Activated CD8-positive, alpha-beta T cell treated with anti-CD3 and anti-CD28 coated beads, Interleukin-2, amount 10 ng/mL, durations not matched to agents 7 days and 5 days (primary cell): ENCODE data around the gene HS3ST2. TPM values are rescaled to one million over a fixed set of nuclear protein-coding genes. Genes with fewer than 3 reads are reported as not detected.
"Not testable (repeated sequence)": the region's sequence is repeated elsewhere in the genome, so short reads cannot be mapped to it uniquely, and the experiment has no call there.

Experiments
- ATAC-seq: fragments of 150-1000 bp; cut with Tn5 transposase; one replicate; pipeline ENCODE4 v1.10.0; 2021; ENCODE audit warnings: moderate library complexity
- CTCF ChIA-PET: fragments of 350-600 bp; sonication (Branson Sonifier 250); formaldehyde crosslinking; loops from one replicate; lab custom pipeline; 2021; ENCODE audit warnings: antibody characterized with exemption; lab: Charles Lee
- POLR2A ChIA-PET: fragments of 350-600 bp; sonication (Branson Sonifier 250); formaldehyde crosslinking; loops from one replicate; lab custom pipeline; 2021; ENCODE audit warnings: antibody characterized with exemption; lab: Charles Lee
- DNase-seq: peaks from one replicate; pipeline ENCODE4 v3.0.0-alpha.2; 2020
- H3K27ac Mint-ChIP-seq: one replicate; pipeline ENCODE4 v1.8.0; 2021; ENCODE audit warnings: mild to moderate bottlenecking, mixed read lengths
- H3K27me3 Mint-ChIP-seq: one replicate; pipeline ENCODE4 v1.8.0; 2021; ENCODE audit warnings: low read depth, mixed read lengths
- H3K36me3 Mint-ChIP-seq: one replicate; pipeline ENCODE4 v1.8.0; 2021; ENCODE audit warnings: low read depth, mixed read lengths
- H3K4me1 Mint-ChIP-seq: one replicate; pipeline ENCODE4 v1.8.0; 2021; ENCODE audit warnings: low read depth, mixed read lengths
- H3K4me3 Mint-ChIP-seq: one replicate; pipeline ENCODE4 v1.8.0; 2021; ENCODE audit warnings: mild to moderate bottlenecking, mixed read lengths
- H3K9me3 Mint-ChIP-seq: one replicate; pipeline ENCODE4 v1.8.0; 2022; ENCODE audit warnings: mixed read lengths; ENCODE audit not compliant: insufficient read depth
- total RNA-seq, 2 experiments: library from RNA; stranded (reverse); gene quantifications; one replicate each; pipeline ENCODE4 v1.2.3, GENCODE V29; 2021

HS3ST2 gene
- total RNA-seq, 2 experiments from 2014 or later: not detected

DNA sequence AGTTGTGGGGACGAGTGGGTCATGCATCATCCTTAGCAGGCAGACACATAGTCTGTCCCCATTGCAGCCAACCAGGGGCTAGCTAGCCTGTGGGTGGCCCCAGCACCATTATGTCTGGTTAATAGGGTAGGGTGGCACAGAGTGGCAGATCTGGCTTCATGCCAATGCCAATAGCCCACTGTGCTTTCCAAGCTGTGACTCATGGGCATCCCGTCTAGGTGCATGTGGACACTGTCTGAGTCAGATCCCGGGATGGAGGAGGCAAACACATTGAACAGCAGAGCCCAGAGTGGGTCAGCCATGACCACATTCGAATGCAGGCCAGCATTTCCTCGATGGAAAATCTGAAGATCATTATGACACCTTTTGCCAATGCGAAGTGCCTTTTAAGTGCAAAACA is 2.5 kb downstream of the HS3ST2 start:
- DNase-seq (no peak), ATAC-seq (no peak)
- H3K4me1 Mint-ChIP-seq: peaks cover 6% of the 10 kb centered on the region
- H3K4me3 Mint-ChIP-seq: no peak overlapping the region
- ChIA-PET CTCF (no interaction called here), POLR2A (no interaction called here)
- H3K9me3 Mint-ChIP-seq: no peaks in the 10 kb centered on the region
- H3K36me3 Mint-ChIP-seq: peaks cover 5% of the 10 kb centered on the region
- no peak overlapping the region for H3K27ac Mint-ChIP-seq
- H3K27me3 Mint-ChIP-seq: peaks cover 35% of the 10 kb centered on the region

DNA sequence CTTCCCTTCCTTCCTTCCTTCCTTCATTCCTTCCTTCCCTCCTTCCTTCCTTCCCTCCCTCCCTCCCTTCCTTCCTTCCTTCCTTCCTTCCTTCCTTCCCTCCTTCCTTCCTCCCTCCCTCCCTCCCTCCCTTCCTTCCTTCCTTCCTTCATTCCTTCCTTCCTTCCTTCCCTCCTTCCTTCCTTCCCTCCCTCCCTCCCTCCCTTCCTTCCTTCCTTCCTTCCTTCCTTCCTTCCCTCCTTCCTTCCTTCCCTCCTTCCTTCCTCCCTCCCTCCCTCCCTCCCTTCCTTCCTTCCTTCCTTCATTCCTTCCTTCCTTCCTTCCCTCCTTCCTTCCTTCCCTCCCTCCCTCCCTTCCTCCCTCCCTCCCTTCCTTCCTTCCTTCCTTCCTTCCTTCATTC is 4.8 kb downstream of the HS3ST2 start:
- peaks cover 15% of the 10 kb centered on the region for H3K27me3 Mint-ChIP-seq
- DNase-seq, H3K9me3 Mint-ChIP-seq, H3K27ac Mint-ChIP-seq, H3K4me3 Mint-ChIP-seq, H3K4me1 Mint-ChIP-seq, POLR2A ChIA-PET, H3K36me3 Mint-ChIP-seq, CTCF ChIA-PET, ATAC-seq: not testable (repeated sequence)

DNA sequence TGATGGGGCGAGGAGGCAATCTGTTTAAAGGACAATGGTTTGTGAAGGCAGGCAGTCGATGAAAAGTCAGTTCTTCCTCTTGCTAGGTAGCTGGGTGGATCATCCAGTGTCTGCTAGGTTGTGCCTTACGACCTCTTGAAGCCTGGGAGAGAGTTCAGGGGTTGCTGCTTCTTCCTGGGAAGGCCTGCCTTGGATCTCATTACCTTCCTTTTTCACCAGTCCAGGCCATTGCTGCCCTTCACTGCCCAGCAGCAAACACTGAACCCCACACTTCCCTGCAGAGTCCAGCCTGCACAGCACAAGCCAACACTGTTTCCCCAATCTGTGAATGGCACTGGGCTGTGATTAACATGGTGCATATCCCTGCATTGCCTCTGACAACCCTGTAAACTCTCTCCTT is 24.7 kb downstream of the HS3ST2 start:
- CTCF ChIA-PET: no interaction called here
- ATAC-seq: no peak
- no peak for DNase-seq
- Mint-ChIP-seq H3K9me3 (no peaks in the 10 kb centered on the region), H3K27me3 (peaks cover 15% of the 10 kb centered on the region), H3K4me3 (no peak overlapping the region), H3K36me3 (no peaks in the 10 kb centered on the region), H3K4me1 (no peaks in the 10 kb centered on the region), H3K27ac (no peak overlapping the region)
- POLR2A ChIA-PET: no interaction called here

DNA sequence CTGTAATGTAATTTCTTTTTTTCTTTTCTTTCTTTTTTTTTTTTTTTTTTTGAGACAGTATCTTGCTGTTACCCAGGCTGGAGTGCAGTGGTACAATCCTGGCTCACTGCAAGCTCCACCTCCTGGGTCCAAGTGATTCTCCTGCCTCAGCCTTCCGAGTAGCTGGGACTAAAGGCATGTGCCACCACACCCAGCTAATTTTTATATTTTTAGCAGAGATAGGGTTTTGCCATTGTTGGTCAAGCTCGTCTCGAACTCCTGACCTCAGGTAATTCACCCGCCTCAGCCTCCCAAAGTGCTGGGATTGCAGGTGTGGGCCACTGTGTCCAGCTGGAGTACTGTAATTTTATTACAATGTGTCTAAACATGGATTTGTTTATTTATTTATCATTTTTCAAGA is 28.1 kb downstream of the HS3ST2 start:
- H3K27me3 Mint-ChIP-seq, CTCF ChIA-PET, H3K27ac Mint-ChIP-seq, H3K36me3 Mint-ChIP-seq, POLR2A ChIA-PET, DNase-seq, H3K4me1 Mint-ChIP-seq, H3K4me3 Mint-ChIP-seq, ATAC-seq, H3K9me3 Mint-ChIP-seq: not testable (repeated sequence)

DNA sequence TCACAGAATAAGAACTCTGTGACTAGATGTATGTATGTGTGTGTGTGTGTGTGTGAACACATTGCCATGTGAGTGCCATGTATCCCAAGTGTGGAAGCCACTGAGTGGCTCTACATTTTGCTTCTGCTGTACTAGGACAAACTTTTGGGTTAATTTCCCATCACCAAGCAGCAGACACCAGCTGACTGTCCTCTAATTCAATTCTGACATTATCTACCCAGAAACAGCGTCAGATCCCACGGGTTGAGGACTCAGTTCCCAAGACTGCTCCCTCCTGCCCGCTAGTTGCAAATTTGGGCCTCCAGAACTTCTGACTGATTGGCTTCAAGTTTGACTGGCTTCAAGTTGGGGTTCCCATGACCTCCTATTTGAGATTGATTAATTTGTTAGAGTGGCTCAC is 29.2 kb downstream of the HS3ST2 start:
- Mint-ChIP-seq H3K36me3 (no peaks in the 10 kb centered on the region), H3K9me3 (no peaks in the 10 kb centered on the region), H3K27me3 (peaks cover 11% of the 10 kb centered on the region), H3K4me1 (peaks cover 7% of the 10 kb centered on the region), H3K27ac (no peak overlapping the region), H3K4me3 (no peak overlapping the region)
- POLR2A ChIA-PET: no interaction called here
- CTCF ChIA-PET: no interaction called here
- DNase-seq (no peak), ATAC-seq (no peak)

DNA sequence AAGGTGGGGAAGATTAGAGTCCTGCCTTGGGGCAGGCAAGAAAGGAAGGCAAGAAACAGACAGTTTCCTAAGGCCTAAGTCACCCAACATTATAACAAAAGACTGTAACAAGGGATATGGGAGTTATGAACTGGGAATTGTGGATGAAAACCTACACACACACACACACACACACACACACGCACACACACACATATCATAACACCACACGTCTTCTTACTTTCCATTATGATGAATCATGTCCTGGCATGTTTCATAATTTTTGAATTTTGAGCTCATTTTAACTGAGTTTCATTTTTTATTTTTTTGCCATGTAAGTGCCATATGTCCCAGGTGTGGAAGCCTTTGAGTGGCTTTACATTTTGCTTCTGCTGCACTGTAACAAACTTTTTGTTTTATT is 29.9 kb downstream of the HS3ST2 start:
- no peak for ATAC-seq
- Mint-ChIP-seq H3K4me3 (no peak overlapping the region), H3K27me3 (peaks cover 7% of the 10 kb centered on the region), H3K36me3 (no peaks in the 10 kb centered on the region), H3K27ac (no peak overlapping the region), H3K4me1 (peaks cover 7% of the 10 kb centered on the region), H3K9me3 (no peaks in the 10 kb centered on the region)
- ChIA-PET CTCF (no interaction called here), POLR2A (no interaction called here)
- DNase-seq: no peak

DNA sequence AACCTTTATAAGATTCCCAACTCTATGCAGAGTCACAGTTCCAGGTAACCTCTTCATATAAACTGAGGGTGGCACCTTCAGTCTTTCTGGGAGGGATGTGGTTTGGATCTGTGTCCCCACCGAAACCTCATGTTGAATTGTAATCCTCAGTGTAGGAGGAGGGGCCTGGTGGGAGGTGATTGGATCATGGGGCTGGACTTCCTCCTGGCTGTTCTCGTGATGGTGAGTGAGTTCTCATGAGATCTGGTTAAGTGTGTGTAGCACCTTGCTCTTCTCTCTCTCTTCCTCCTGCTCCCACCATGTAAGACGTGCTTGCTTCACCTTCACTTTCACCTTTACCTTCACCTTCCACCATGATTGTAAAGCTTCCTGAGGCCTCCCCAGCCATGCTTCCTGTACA is 30.5 kb downstream of the HS3ST2 start:
- no peak for ATAC-seq
- Mint-ChIP-seq H3K36me3 (no peaks in the 10 kb centered on the region), H3K9me3 (no peaks in the 10 kb centered on the region), H3K4me1 (peaks cover 7% of the 10 kb centered on the region), H3K27me3 (peaks cover 7% of the 10 kb centered on the region), H3K4me3 (no peak overlapping the region), H3K27ac (no peak overlapping the region)
- DNase-seq: no peak
- ChIA-PET CTCF (no interaction called here), POLR2A (no interaction called here)

DNA sequence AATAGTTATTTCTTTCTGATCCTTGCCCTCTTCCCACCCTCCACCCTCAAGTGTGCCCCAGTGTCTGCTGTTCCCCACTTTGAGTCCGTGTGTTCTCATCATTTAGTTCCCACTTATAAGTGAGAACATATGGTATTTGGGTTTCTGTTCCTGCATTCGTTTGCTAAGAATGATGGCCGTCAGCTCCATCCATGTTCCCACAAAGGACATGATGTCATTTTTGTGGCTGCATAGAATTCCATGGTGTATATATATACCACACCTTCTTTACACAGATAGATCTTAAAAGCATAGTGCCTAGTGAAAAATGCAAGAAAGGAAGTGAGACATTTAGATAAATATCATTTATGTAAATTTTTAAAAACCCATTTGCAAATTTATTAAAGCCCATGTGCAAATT is 33.1 kb downstream of the HS3ST2 start:
- CTCF ChIA-PET: no interaction called here
- no peak overlapping the region for H3K27ac Mint-ChIP-seq
- DNase-seq (no peak), ATAC-seq (no peak)
- H3K36me3 Mint-ChIP-seq: no peaks in the 10 kb centered on the region
- peaks cover 7% of the 10 kb centered on the region for H3K4me1 Mint-ChIP-seq
- POLR2A ChIA-PET: no interaction called here
- no peak overlapping the region for H3K4me3 Mint-ChIP-seq
- H3K9me3 Mint-ChIP-seq: no peaks in the 10 kb centered on the region
- H3K27me3 Mint-ChIP-seq: peaks cover 6% of the 10 kb centered on the region

DNA sequence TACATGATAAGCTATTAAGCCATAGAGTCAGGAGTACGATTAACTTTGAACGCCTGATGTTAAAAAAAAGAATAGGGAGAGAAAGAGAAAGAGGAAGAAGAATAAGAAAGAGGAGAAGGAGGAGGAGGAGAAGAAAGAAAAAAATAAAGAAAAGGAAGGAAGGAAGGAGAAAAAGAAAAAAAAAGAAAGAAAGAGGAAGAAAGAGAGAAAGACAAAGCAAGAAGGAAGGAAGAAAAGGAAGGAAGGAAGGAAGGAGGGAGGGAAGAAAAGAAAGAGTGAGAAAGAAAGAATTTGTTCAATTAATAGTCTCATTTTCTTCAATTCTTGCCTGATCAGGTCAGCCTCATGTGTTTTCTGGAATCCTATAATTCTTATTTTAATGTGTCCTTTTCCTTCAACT is 33.7 kb downstream of the HS3ST2 start:
- Mint-ChIP-seq H3K4me1 (peaks cover 7% of the 10 kb centered on the region), H3K27ac (no peak overlapping the region)

DNA sequence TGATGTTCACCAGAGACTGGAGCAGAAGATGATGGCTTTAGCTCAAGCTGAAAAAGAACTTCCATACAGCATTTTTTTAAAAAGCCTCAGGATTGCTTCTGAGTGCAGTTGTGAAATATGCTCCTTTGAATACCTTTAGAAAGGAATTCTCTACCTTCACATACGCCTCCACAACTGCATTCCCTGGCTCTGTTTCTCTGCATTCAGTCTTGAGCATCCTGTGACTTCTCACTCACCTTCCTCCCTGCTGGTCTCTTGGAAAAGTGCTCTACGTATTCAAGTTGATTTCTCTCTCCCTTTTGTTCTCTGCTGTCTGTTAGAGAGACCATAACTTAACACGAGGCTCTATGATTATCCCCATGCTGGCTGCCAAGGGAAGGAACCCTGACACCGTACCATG is 34.5 kb downstream of the HS3ST2 start:
- CTCF ChIA-PET: no interaction called here
- ATAC-seq: no peak

More for the DNA sequence above, 33.7 kb downstream of the HS3ST2 start:
- Mint-ChIP-seq H3K27me3 (peaks cover 6% of the 10 kb centered on the region), H3K9me3 (no peaks in the 10 kb centered on the region), H3K4me3 (no peak overlapping the region), H3K36me3 (no peaks in the 10 kb centered on the region)
- ATAC-seq (no peak), DNase-seq (no peak)
- ChIA-PET CTCF (no interaction called here), POLR2A (no interaction called here)

DNA sequence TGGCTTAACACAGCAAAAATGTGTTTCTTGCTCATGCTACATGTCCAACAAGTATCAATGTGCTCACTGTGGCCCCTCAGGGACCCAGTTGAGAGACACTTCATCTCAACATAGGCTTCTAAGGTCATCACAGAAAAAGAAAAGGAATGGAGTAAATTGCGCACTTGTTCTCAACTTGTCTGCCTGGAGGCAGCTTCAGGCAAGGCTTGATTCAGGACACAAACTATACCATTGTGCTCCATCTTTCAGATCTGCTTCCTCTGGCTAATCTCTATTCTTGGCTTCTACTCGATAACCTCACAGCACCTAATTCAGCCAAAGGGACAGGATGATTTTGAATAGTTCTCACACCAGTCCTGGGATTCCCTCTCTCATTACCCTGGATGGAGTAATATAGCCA is 35.6 kb downstream of the HS3ST2 start:
- Mint-ChIP-seq H3K9me3 (no peaks in the 10 kb centered on the region), H3K27me3 (peaks cover 9% of the 10 kb centered on the region), H3K27ac (no peak overlapping the region), H3K36me3 (no peaks in the 10 kb centered on the region), H3K4me3 (no peak overlapping the region), H3K4me1 (peaks cover 2% of the 10 kb centered on the region)
- ChIA-PET CTCF (no interaction called here), POLR2A (no interaction called here)
- ATAC-seq: no peak
- no peak for DNase-seq

More for the DNA sequence above, 34.5 kb downstream of the HS3ST2 start:
- POLR2A ChIA-PET: no interaction called here
- no peak for DNase-seq
- H3K4me1 Mint-ChIP-seq: peaks cover 7% of the 10 kb centered on the region
- H3K36me3 Mint-ChIP-seq: no peaks in the 10 kb centered on the region
- H3K27me3 Mint-ChIP-seq: peaks cover 9% of the 10 kb centered on the region
- no peak overlapping the region for H3K4me3 Mint-ChIP-seq
- no peaks in the 10 kb centered on the region for H3K9me3 Mint-ChIP-seq
- no peak overlapping the region for H3K27ac Mint-ChIP-seq

DNA sequence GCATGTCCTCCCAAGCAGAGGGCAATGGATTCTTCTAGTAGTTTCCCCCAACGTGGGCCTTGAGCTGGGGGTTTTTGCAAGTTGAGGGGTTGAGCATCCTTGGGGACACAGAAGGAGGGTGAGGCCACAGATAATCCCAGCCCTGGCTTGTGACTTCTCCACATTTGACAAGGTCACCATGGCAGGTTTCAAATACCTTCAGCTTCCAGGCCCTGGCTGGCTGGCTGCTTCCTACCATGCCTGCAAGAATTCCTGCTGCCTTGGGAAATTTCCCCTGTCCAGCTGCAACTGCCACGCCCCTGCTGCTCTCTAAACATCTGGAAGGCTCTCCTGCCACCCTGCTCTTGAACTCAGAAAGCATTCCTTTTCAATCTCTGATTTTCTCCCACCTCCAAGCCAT is 41.3 kb downstream of the HS3ST2 start:
- POLR2A ChIA-PET: no interaction called here
- no peak for DNase-seq
- CTCF ChIA-PET: no interaction called here

DNA sequence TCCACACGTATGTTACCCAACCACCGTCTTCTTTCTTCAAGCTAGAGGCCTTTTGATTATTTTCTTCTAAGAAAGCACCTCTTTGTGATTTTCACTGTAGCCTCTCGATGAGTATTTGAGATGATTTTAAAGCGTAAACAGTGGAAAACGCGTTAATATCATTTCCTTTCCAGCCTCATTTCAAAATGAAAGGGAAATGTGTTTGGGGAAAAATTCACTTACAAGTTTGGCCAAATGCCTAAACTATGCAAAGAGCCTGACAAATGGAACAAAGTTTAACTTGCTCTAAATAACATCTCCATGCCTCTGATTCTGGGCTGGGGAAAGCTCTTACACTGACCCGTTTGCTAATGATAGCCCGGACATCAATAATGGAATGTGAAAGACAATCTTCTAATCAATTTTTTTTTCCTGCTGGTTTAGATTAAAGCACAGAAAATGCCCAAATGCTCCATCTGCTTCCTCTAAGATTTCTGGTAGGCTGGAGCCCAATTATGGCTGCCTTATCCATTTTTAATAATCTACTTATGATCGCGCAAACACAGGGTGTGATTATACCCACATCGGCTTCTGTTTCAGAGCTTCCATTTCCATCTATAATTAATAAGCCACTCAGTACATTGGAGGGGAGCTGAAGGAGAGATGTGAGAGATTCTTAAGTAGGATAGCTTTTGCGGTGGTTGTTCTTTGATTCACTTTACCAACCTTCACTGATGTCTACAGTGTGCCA is 43.5 kb downstream of the HS3ST2 start:
- ATAC-seq: no peak
- no peaks in the 10 kb centered on the region for H3K9me3 Mint-ChIP-seq
- H3K27me3 Mint-ChIP-seq: peaks cover 16% of the 10 kb centered on the region
- CTCF ChIA-PET: no interaction called here
- no peak for DNase-seq
- no peaks in the 10 kb centered on the region for H3K36me3 Mint-ChIP-seq
- POLR2A ChIA-PET: no interaction called here
- no peaks in the 10 kb centered on the region for H3K4me1 Mint-ChIP-seq
- H3K27ac Mint-ChIP-seq: no peak overlapping the region
- no peak overlapping the region for H3K4me3 Mint-ChIP-seq

More for the DNA sequence above, 41.3 kb downstream of the HS3ST2 start:
- H3K36me3 Mint-ChIP-seq: no peaks in the 10 kb centered on the region
- H3K27ac Mint-ChIP-seq: no peak overlapping the region
- no peak for ATAC-seq
- no peak overlapping the region for H3K4me3 Mint-ChIP-seq
- H3K27me3 Mint-ChIP-seq: peaks cover 18% of the 10 kb centered on the region
- H3K9me3 Mint-ChIP-seq: no peaks in the 10 kb centered on the region
- no peaks in the 10 kb centered on the region for H3K4me1 Mint-ChIP-seq
